WTC11 (cell line): Measurements from ENCODE around the gene CD276. TPM values are rescaled to one million over a fixed set of nuclear protein-coding genes. Genes with fewer than 3 reads are reported as not detected.

Experiments
- ATAC-seq: fragments of 200-7000 bp; cut with Tn5 transposase; 2 replicates; pipeline ENCODE4 v1.10.0; 2021; ENCODE audit warnings: mild to moderate bottlenecking, moderate library complexity
- CTCF ChIA-PET: fragments of 300-600 bp; sonication (Branson Sonifier 250); formaldehyde crosslinking; loops from one replicate; lab custom pipeline; 2021; ENCODE audit warnings: antibody characterized with exemption; lab: Charles Lee
- POLR2A ChIA-PET: fragments of 350-600 bp; sonication (Branson Sonifier 250); formaldehyde crosslinking; loops from one replicate; lab custom pipeline; 2021; ENCODE audit warnings: antibody characterized with exemption; lab: Charles Lee
- DNase-seq: peaks from one replicate; pipeline ENCODE4 v3.0.0; 2021; ENCODE audit warnings: low spot score
- H3K27ac Mint-ChIP-seq: 2 replicates; pipeline ENCODE4 v1.8.0; 2021; ENCODE audit warnings: mixed read lengths
- H3K27me3 Mint-ChIP-seq: 2 replicates; pipeline ENCODE4 v1.8.0; 2021; ENCODE audit warnings: low read depth, mild to moderate bottlenecking, moderate library complexity, mixed read lengths
- H3K36me3 Mint-ChIP-seq: 2 replicates; pipeline ENCODE4 v1.8.0; 2021; ENCODE audit warnings: mixed read lengths
- H3K4me1 Mint-ChIP-seq: 2 replicates; pipeline ENCODE4 v1.8.0; 2022; ENCODE audit warnings: mixed read lengths
- H3K4me3 Mint-ChIP-seq: 2 replicates; pipeline ENCODE4 v1.8.0; 2021; ENCODE audit warnings: mild to moderate bottlenecking, moderate library complexity, mixed read lengths
- H3K9me3 Mint-ChIP-seq: 2 replicates; pipeline ENCODE4 v1.8.0; 2021; ENCODE audit warnings: mixed read lengths
- ELF4 ChIP-seq: sonication (generic); formaldehyde crosslinking; IDR thresholded peaks from 2 replicates; pipeline ENCODE4 v1.8.1; 2022; ENCODE audit warnings: low read depth, mild to moderate bottlenecking, moderate library complexity, missing genetic modification reagents
- EMX1 ChIP-seq: fragments of 250-450 bp; sonication (Bioruptor Pico); IDR thresholded peaks from 2 replicates; pipeline ENCODE4 v1.8.0; 2021; ENCODE audit warnings: mild to moderate bottlenecking
- ETV6 ChIP-seq: sonication (generic); formaldehyde crosslinking; IDR thresholded peaks from 2 replicates; pipeline ENCODE4 v1.8.1; 2022; ENCODE audit warnings: mild to moderate bottlenecking, missing genetic modification reagents
- FOXJ3 ChIP-seq: sonication (generic); formaldehyde crosslinking; IDR thresholded peaks from 2 replicates; pipeline ENCODE4 v1.9.0; 2021; ENCODE audit warnings: missing genetic modification reagents, mild to moderate bottlenecking, borderline replicate concordance
- FOXK1 ChIP-seq: sonication (generic); formaldehyde crosslinking; IDR thresholded peaks from 2 replicates; pipeline ENCODE4 v1.8.0; 2022; ENCODE audit warnings: mild to moderate bottlenecking, moderate library complexity, missing genetic modification reagents
- GABPB1 ChIP-seq: sonication (generic); formaldehyde crosslinking; IDR thresholded peaks from 2 replicates; pipeline ENCODE4 v1.8.1; 2023; ENCODE audit warnings: mild to moderate bottlenecking, missing genetic modification reagents
- GTF2I ChIP-seq: fragments of 250-450 bp; sonication (Bioruptor Pico); conservative IDR thresholded peaks from 2 replicates; pipeline ENCODE4 v1.4.0; 2021; ENCODE audit warnings: mild to moderate bottlenecking
- HMGA2 ChIP-seq: fragments of 250-450 bp; sonication (Bioruptor Pico); IDR thresholded peaks from 2 replicates; pipeline ENCODE4 v1.4.0; 2021; ENCODE audit warnings: mild to moderate bottlenecking, moderate library complexity
- IRF2 ChIP-seq: sonication (generic); formaldehyde crosslinking; IDR thresholded peaks from 2 replicates; pipeline ENCODE4 v1.8.0; 2022; ENCODE audit warnings: low read depth, missing genetic modification reagents, borderline replicate concordance
- JUN ChIP-seq: sonication (generic); formaldehyde crosslinking; IDR thresholded peaks from 2 replicates; pipeline ENCODE4 v1.8.0; 2023; ENCODE audit warnings: mild to moderate bottlenecking, missing genetic modification reagents
- NFE2L1 ChIP-seq: sonication (generic); formaldehyde crosslinking; IDR thresholded peaks from 2 replicates; pipeline ENCODE4 v1.8.1; 2023; ENCODE audit warnings: missing genetic modification reagents
- NR1H2 ChIP-seq: sonication (generic); formaldehyde crosslinking; IDR thresholded peaks from 2 replicates; pipeline ENCODE4 v1.9.0; 2021; ENCODE audit warnings: mild to moderate bottlenecking, moderate library complexity, missing genetic modification reagents
- PRRX2 ChIP-seq: fragments of 250-450 bp; sonication (Bioruptor Pico); IDR thresholded peaks from 2 replicates; pipeline ENCODE4 v1.8.0; 2021; ENCODE audit warnings: mild to moderate bottlenecking
- RORB ChIP-seq: fragments of 250-450 bp; sonication (Bioruptor Pico); IDR thresholded peaks from 2 replicates; pipeline ENCODE4 v1.9.0; 2021; ENCODE audit warnings: mild to moderate bottlenecking
- ZNF671 ChIP-seq: fragments of 250-450 bp; sonication (Bioruptor Pico); IDR thresholded peaks from 2 replicates; pipeline ENCODE4 v1.8.0; 2021; ENCODE audit warnings: mild to moderate bottlenecking
- total RNA-seq: library from RNA; stranded (reverse); gene quantifications from 3 replicates; pipeline ENCODE4 v1.2.3, GENCODE V29; 2021
- TF ChIP-seq, protein P1 (sequence below): sonication (generic); formaldehyde crosslinking; IDR thresholded peaks from 2 replicates; pipeline ENCODE4 v1.8.0; 2022; ENCODE audit warnings: mild to moderate bottlenecking, missing genetic modification reagents
- TF ChIP-seq, protein P2 (sequence below): sonication (generic); formaldehyde crosslinking; IDR thresholded peaks from 2 replicates; pipeline ENCODE4 v1.8.1; 2022; ENCODE audit warnings: mild to moderate bottlenecking, moderate library complexity, missing genetic modification reagents
- TF ChIP-seq, protein P3 (sequence below): fragments of 250-450 bp; sonication (Bioruptor Pico); IDR thresholded peaks from 2 replicates; pipeline ENCODE4 v1.9.0; 2021; ENCODE audit warnings: mild to moderate bottlenecking, borderline replicate concordance
- TF ChIP-seq, protein P4 (sequence below): sonication (generic); formaldehyde crosslinking; IDR thresholded peaks from 2 replicates; pipeline ENCODE4 v1.8.1; 2022; ENCODE audit warnings: mild to moderate bottlenecking, missing genetic modification reagents, moderate library complexity, borderline replicate concordance

CD276 gene
- total RNA-seq, 1 experiment from 2014 or later = 153 TPM

DNA sequence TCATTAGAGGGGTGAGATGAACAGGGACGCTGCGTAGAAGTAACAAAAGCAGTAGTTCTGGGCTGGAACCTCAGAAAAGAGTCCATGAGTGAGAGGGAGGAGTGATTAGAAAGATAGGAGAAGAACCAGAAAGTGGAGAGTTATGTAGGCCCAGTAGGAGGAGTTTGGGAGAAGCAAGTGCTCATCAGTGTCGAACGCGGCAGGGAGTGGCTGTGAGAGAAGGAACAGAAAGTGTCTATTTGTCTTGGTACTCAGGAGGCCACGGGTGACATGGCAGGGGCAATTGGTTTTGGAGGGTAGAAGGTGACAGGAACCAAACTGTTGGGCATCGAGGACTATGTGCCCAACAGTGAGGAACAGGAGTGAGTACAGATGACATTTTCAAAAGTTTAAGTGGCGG lies 70.3 kb downstream of the CD276 start:
- CTCF ChIA-PET = interaction anchor here (0.9 to 2.2 kb wide), 13 partner anchors 9 to 173 kb away, joined by 3 to 12 read pairs (median 5); no protein-coding TSS in a partner anchor
- no peak for TF ChIP-seq GABPB1 (CRISPR knock-in tag)
- no peak for TF ChIP-seq IRF2 (CRISPR knock-in tag)
- TF ChIP-seq FOXK1 (CRISPR knock-in tag) = no peak
- no peak for TF ChIP-seq GTF2I (CRISPR knock-in tag)
- no peak for TF ChIP-seq ELF4 (CRISPR knock-in tag)
- TF ChIP-seq, protein P1, sequence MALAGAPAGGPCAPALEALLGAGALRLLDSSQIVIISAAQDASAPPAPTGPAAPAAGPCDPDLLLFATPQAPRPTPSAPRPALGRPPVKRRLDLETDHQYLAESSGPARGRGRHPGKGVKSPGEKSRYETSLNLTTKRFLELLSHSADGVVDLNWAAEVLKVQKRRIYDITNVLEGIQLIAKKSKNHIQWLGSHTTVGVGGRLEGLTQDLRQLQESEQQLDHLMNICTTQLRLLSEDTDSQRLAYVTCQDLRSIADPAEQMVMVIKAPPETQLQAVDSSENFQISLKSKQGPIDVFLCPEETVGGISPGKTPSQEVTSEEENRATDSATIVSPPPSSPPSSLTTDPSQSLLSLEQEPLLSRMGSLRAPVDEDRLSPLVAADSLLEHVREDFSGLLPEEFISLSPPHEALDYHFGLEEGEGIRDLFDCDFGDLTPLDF (CRISPR knock-in tag) = no peak
- TF ChIP-seq ZNF671 = no peak
- no peak for TF ChIP-seq FOXJ3 (CRISPR knock-in tag)
- TF ChIP-seq EMX1 (CRISPR knock-in tag) = no peak
- TF ChIP-seq, all 79 proteins: peak for 0
- ATAC-seq (no peak), DNase-seq (no peak)
- Mint-ChIP-seq H3K27ac (no peak overlapping the region), H3K4me3 (peak overlapping the region; percentile 69; the same call in 1 of the 2 replicates), H3K36me3 (no peaks in the 10 kb centered on the region), H3K4me1 (peaks cover 21% of the 10 kb centered on the region), H3K27me3 (peaks cover 26% of the 10 kb centered on the region), H3K9me3 (no peaks in the 10 kb centered on the region)
- POLR2A ChIA-PET = interaction anchor here (1.4 to 1.7 kb wide), 2 partner anchors 9 to 32 kb away, joined by 6 read pairs; no protein-coding TSS in a partner anchor

DNA sequence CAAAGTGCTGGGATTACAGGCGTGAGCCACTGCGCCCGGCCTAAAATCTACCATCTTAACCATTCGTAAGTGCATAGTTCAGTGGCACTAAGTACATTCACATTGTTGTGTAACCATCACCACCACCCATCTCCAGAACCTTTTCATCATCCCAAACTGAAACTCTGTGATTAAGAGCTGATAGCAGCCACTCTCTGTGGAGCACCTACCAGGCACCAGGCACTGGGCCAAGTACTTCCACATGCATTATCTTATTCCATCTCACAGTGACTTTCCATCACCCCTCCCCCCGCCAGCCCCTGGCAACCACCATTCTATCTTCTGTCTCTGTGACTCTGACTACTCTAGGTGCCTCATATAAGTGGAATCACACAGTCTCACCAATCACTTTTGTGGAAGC lies 71.3 kb downstream of the CD276 start:
- peaks cover 21% of the 10 kb centered on the region for H3K4me1 Mint-ChIP-seq
- H3K9me3 Mint-ChIP-seq = no peaks in the 10 kb centered on the region
- CTCF ChIA-PET = interaction anchor here (2.2 kb wide), 1 partner anchor 23 kb away, joined by 5 read pairs; no protein-coding TSS in a partner anchor
- no peak for ATAC-seq
- DNase-seq = no peak
- no peak overlapping the region for H3K4me3 Mint-ChIP-seq
- no peaks in the 10 kb centered on the region for H3K36me3 Mint-ChIP-seq
- TF ChIP-seq, protein P2, sequence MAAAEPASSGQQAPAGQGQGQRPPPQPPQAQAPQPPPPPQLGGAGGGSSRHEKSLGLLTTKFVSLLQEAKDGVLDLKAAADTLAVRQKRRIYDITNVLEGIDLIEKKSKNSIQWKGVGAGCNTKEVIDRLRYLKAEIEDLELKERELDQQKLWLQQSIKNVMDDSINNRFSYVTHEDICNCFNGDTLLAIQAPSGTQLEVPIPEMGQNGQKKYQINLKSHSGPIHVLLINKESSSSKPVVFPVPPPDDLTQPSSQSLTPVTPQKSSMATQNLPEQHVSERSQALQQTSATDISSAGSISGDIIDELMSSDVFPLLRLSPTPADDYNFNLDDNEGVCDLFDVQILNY = no peak
- no peak for TF ChIP-seq PRRX2
- TF ChIP-seq, protein P3, sequence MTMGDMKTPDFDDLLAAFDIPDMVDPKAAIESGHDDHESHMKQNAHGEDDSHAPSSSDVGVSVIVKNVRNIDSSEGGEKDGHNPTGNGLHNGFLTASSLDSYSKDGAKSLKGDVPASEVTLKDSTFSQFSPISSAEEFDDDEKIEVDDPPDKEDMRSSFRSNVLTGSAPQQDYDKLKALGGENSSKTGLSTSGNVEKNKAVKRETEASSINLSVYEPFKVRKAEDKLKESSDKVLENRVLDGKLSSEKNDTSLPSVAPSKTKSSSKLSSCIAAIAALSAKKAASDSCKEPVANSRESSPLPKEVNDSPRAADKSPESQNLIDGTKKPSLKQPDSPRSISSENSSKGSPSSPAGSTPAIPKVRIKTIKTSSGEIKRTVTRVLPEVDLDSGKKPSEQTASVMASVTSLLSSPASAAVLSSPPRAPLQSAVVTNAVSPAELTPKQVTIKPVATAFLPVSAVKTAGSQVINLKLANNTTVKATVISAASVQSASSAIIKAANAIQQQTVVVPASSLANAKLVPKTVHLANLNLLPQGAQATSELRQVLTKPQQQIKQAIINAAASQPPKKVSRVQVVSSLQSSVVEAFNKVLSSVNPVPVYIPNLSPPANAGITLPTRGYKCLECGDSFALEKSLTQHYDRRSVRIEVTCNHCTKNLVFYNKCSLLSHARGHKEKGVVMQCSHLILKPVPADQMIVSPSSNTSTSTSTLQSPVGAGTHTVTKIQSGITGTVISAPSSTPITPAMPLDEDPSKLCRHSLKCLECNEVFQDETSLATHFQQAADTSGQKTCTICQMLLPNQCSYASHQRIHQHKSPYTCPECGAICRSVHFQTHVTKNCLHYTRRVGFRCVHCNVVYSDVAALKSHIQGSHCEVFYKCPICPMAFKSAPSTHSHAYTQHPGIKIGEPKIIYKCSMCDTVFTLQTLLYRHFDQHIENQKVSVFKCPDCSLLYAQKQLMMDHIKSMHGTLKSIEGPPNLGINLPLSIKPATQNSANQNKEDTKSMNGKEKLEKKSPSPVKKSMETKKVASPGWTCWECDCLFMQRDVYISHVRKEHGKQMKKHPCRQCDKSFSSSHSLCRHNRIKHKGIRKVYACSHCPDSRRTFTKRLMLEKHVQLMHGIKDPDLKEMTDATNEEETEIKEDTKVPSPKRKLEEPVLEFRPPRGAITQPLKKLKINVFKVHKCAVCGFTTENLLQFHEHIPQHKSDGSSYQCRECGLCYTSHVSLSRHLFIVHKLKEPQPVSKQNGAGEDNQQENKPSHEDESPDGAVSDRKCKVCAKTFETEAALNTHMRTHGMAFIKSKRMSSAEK (CRISPR knock-in tag) = no peak
- TF ChIP-seq ETV6 (CRISPR knock-in tag) = no peak
- TF ChIP-seq EMX1 (CRISPR knock-in tag) = no peak
- TF ChIP-seq, all 79 proteins: peak for 0
- H3K27ac Mint-ChIP-seq = no peak overlapping the region
- peaks cover 17% of the 10 kb centered on the region for H3K27me3 Mint-ChIP-seq
- POLR2A ChIA-PET = no interaction called here

DNA sequence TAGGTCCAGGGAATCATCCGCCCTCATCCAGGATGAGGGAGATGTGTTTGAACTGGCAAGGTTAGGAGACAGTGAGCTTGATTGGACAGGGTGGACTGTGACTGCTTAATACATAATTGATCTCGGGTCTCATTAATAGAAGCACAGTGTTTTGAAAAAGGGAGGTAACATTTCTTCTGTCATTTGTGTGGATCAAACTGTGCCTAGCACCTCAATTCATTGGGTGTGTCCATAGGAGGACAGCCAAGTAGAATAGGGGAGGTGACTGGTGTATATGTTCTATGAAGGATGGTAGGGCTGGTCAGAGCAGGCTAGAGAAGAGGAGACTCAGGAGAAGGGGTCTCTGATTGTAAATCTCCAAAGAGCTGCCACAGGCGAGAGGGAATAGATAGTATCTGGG lies 71.8 kb downstream of the CD276 start:
- H3K27ac Mint-ChIP-seq = no peak overlapping the region
- peaks cover 14% of the 10 kb centered on the region for H3K27me3 Mint-ChIP-seq
- DNase-seq = no peak
- CTCF ChIA-PET = interaction anchor here (0.6 kb wide), 1 partner anchor 238 kb away, joined by 3 read pairs; the partner anchor contains the start of gene PML
- POLR2A ChIA-PET = no interaction called here
- no peak for ATAC-seq
- no peak overlapping the region for H3K4me3 Mint-ChIP-seq
- H3K9me3 Mint-ChIP-seq = no peaks in the 10 kb centered on the region
- no peaks in the 10 kb centered on the region for H3K36me3 Mint-ChIP-seq
- H3K4me1 Mint-ChIP-seq = peaks cover 21% of the 10 kb centered on the region
- TF ChIP-seq, protein P3 (CRISPR knock-in tag) = no peak
- TF ChIP-seq NR1H2 (CRISPR knock-in tag) (no peak), NFE2L1 (CRISPR knock-in tag) (no peak), FOXJ3 (CRISPR knock-in tag) (no peak), JUN (CRISPR knock-in tag) (no peak), GTF2I (CRISPR knock-in tag) (no peak), HMGA2 (no peak), RORB (no peak), ZNF671 (no peak)
- TF ChIP-seq, protein P4, sequence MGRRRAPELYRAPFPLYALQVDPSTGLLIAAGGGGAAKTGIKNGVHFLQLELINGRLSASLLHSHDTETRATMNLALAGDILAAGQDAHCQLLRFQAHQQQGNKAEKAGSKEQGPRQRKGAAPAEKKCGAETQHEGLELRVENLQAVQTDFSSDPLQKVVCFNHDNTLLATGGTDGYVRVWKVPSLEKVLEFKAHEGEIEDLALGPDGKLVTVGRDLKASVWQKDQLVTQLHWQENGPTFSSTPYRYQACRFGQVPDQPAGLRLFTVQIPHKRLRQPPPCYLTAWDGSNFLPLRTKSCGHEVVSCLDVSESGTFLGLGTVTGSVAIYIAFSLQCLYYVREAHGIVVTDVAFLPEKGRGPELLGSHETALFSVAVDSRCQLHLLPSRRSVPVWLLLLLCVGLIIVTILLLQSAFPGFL = no peak
